HCT116 (cell line): Measurements from ENCODE around the gene MUSTN1. TPM values are rescaled to one million over a fixed set of nuclear protein-coding genes. Genes with fewer than 3 reads are reported as not detected.

Source experiments
- ATAC-seq: fragments of 200-7000 bp; cut with Tn5 transposase; 2 replicates; pipeline ENCODE4 v1.9.1; 2020; ENCODE audit warnings: mild to moderate bottlenecking, moderate library complexity
- BruUV-seq: library from RNA; stranded (reverse); fragments of 400-500 nt; replicated peaks from 2 replicates; lab custom pipeline; 2021; lab: Mats Ljungman, UMichigan
- CTCF ChIA-PET: fragments of 300-600 bp; sonication (Branson Sonifier 250); formaldehyde crosslinking; loops from one replicate; lab custom pipeline; 2021; ENCODE audit warnings: antibody characterized with exemption; lab: Charles Lee
- POLR2A ChIA-PET: fragments of 300-600, 350-600 bp; sonication (Branson Sonifier 250); formaldehyde crosslinking; loops from one replicate; lab custom pipeline; 2021; ENCODE audit warnings: antibody characterized with exemption; lab: Charles Lee
- RAD21 ChIA-PET, 2 experiments: fragments of 300-600 bp; sonication (Branson Sonifier 250); formaldehyde crosslinking; loops; one replicate each; lab custom pipeline; 2023; ENCODE audit warnings: low total read pairs in 2 of 2; ENCODE audit not compliant: uncharacterized antibody in 2 of 2, unreplicated experiment in 2 of 2, low non-redundant PET in 1 of 2; lab: Charles Lee
- DNase-seq: peaks from one replicate; pipeline ENCODE4 v3.0.0-alpha.2; 2010; ENCODE audit warnings: low read depth, low spot score
- H2AFZ ChIP-seq: fragments of 200-600 bp; shearing (Covaris generic), sonication (generic); 2 replicates; pipeline ENCODE4 v1.6.1; 2017; ENCODE audit warnings: low read depth, mixed run types, mixed read lengths, antibody characterized with exemption, low read length; ENCODE audit not compliant: poor library complexity, severe bottlenecking
- H3K27ac ChIP-seq: 2 replicates; pipeline ENCODE4 v1.5.1; 2012; ENCODE audit warnings: low read depth, low read length
- H3K27me3 ChIP-seq: fragments of 200-600 bp; sonication (generic); 2 replicates; pipeline ENCODE4 v1.6.1; 2016; ENCODE audit warnings: mixed run types, low read length, mixed read lengths; ENCODE audit not compliant: insufficient read depth
- H3K36me3 ChIP-seq, 2 experiments: fragments of 200-500 bp in 1 of 2; fragments of 200-600 bp in 1 of 2; sonication (Bioruptor generic) in 1 of 2; sonication (generic) in 1 of 2; 2 replicates each; pipeline versions ENCODE4 v1.5.1 to v1.6.1; 2014 to 2016; ENCODE audit warnings: low read length in 2 of 2, inconsistent platforms in 1 of 2, mixed read lengths in 1 of 2, mixed run types in 1 of 2; ENCODE audit not compliant: insufficient read depth in 2 of 2, control insufficient read depth in 1 of 2
- H3K4me1 ChIP-seq, 2 experiments: fragments of 200-600 bp in 1 of 2; sonication (generic) in 1 of 2; 2 replicates each; pipeline versions ENCODE4 v1.5.1 to v1.6.1; 2012 to 2017; ENCODE audit warnings: low read length in 2 of 2, inconsistent platforms in 1 of 2, mild to moderate bottlenecking in 1 of 2, mixed read lengths in 1 of 2, mixed run types in 1 of 2, moderate library complexity in 1 of 2; ENCODE audit not compliant: insufficient read depth in 2 of 2, control insufficient read depth in 1 of 2
- H3K4me2 ChIP-seq: fragments of 200-600 bp; sonication (generic); 2 replicates; pipeline ENCODE4 v1.6.1; 2017; ENCODE audit warnings: mixed run types, low read length, mixed read lengths
- H3K4me3 ChIP-seq, 2 experiments: fragments of 200-600 bp in 1 of 2; sonication (generic) in 1 of 2; replicated peaks in 1 of 2; 2 replicates each; pipeline ENCODE4 v1.5.1; 2011 to 2016; ENCODE audit warnings: low read length in 2 of 2, control low read depth in 1 of 2, low read depth in 1 of 2, mild to moderate bottlenecking in 1 of 2, mixed read lengths in 1 of 2, mixed run types in 1 of 2
- H3K79me2 ChIP-seq: fragments of 200-600 bp; sonication (generic); 2 replicates; pipeline ENCODE4 v1.6.1; 2017; ENCODE audit warnings: mild to moderate bottlenecking, mixed run types, low read length, moderate library complexity, mixed read lengths; ENCODE audit not compliant: insufficient read depth
- H3K9ac ChIP-seq: fragments of 200-600 bp; sonication (generic); 2 replicates; pipeline ENCODE4 v1.6.1; 2016; ENCODE audit warnings: low read length, mixed read lengths
- H3K9me2 ChIP-seq: fragments of 200-600 bp; sonication (generic), shearing (Covaris generic); 2 replicates; pipeline ENCODE4 v1.6.1; 2017; ENCODE audit warnings: mixed run types, mild to moderate bottlenecking, moderate library complexity; ENCODE audit not compliant: insufficient read depth
- H3K9me3 ChIP-seq, 2 experiments: fragments of 200-500 bp in 1 of 2; fragments of 200-600 bp in 1 of 2; sonication (Bioruptor generic) in 1 of 2; sonication (generic) in 1 of 2; 2 replicates each; pipeline ENCODE4 v1.6.1; 2014 to 2017; ENCODE audit warnings: low read length in 2 of 2, mixed read lengths in 2 of 2, inconsistent platforms in 1 of 2, low read depth in 1 of 2, mild to moderate bottlenecking in 1 of 2, mixed run types in 1 of 2, moderate library complexity in 1 of 2; ENCODE audit not compliant: control insufficient read depth in 1 of 2, insufficient read depth in 1 of 2
- H4K20me1 ChIP-seq: fragments of 200-600 bp; sonication (generic), shearing (Covaris generic); 2 replicates; pipeline ENCODE4 v1.6.1; 2017; ENCODE audit warnings: mixed run types, mild to moderate bottlenecking, moderate library complexity; ENCODE audit not compliant: insufficient read depth
- CBX3 ChIP-seq: IDR thresholded peaks from 2 replicates; pipeline ENCODE4 v1.6.1; 2012; ENCODE audit warnings: low read depth
- CEBPB ChIP-seq: IDR thresholded peaks from 2 replicates; pipeline ENCODE4 v1.6.1; 2012; ENCODE audit warnings: low read depth
- EGR1 ChIP-seq: IDR thresholded peaks from 2 replicates; pipeline ENCODE4 v1.6.1; 2012; ENCODE audit warnings: low read depth
- EZH2 ChIP-seq: fragments of 200-600 bp; sonication (generic); IDR thresholded peaks from 2 replicates; pipeline ENCODE4 v1.6.1; 2017; ENCODE audit warnings: antibody characterized with exemption, mixed run types
- EZH2phosphoT487 ChIP-seq: fragments of 200-600 bp; IDR thresholded peaks from 2 replicates; pipeline ENCODE4 v1.6.1; 2018; ENCODE audit warnings: antibody characterized with exemption, borderline replicate concordance
- FOSL1 ChIP-seq: IDR thresholded peaks from 2 replicates; pipeline ENCODE4 v1.6.1; 2012; ENCODE audit warnings: low read depth
- JUND ChIP-seq: IDR thresholded peaks from 2 replicates; pipeline ENCODE4 v1.6.1; 2012
- MAX ChIP-seq: IDR thresholded peaks from 2 replicates; pipeline ENCODE4 v1.6.1; 2012
- POLR2A ChIP-seq: IDR thresholded peaks from 2 replicates; pipeline ENCODE4 v1.7.0; 2011; ENCODE audit warnings: borderline replicate concordance; ENCODE audit not compliant: insufficient read depth, insufficient read length; ENCODE audit errors: extremely low read depth
- POLR2AphosphoS5 ChIP-seq: IDR thresholded peaks from 2 replicates; pipeline ENCODE4 v1.6.1; 2011; ENCODE audit warnings: mild to moderate bottlenecking, low read depth, low read length, moderate library complexity
- RAD21 ChIP-seq: IDR thresholded peaks from 2 replicates; pipeline ENCODE4 v1.6.1; 2012; ENCODE audit warnings: low read depth, mild to moderate bottlenecking
- REST ChIP-seq: IDR thresholded peaks from 2 replicates; pipeline ENCODE4 v1.6.1; 2012; ENCODE audit warnings: low read depth
- SIN3A ChIP-seq: IDR thresholded peaks from 2 replicates; pipeline ENCODE4 v1.6.1; 2012; ENCODE audit warnings: low read depth
- SP1 ChIP-seq: IDR thresholded peaks from 2 replicates; pipeline ENCODE4 v1.6.1; 2012; ENCODE audit warnings: low read depth
- ZFX ChIP-seq: fragments of 450-650 bp; IDR thresholded peaks from 2 replicates; pipeline ENCODE4 v1.6.1; 2017
- ZNF274 ChIP-seq: fragments of 200-500 bp; sonication (Bioruptor generic); IDR thresholded peaks from 2 replicates; pipeline ENCODE4 v1.6.1; 2014; ENCODE audit warnings: mild to moderate bottlenecking, low read depth, low read length, inconsistent platforms
- intact Hi-C: fragments of 100-400 bp; cut with micrococcal nuclease; formaldehyde crosslinking; loops from 2 replicates; pipeline ENCODE4 v1.10.0; 2022
- total RNA-seq: library from RNA; stranded (reverse); gene quantifications from one replicate; pipeline ENCODE4 v1.2.1, GENCODE V29; 2021; ENCODE audit not compliant: unreplicated experiment
- TF ChIP-seq, protein P1 (sequence below): IDR thresholded peaks from 2 replicates; pipeline ENCODE4 v1.6.1; 2012
- TF ChIP-seq, protein P2 (sequence below), 3 experiments: fragments of 200-600 bp in 1 of 3; sonication (generic) in 1 of 3; IDR thresholded peaks in 2 of 3; conservative IDR thresholded peaks in 1 of 3; 2 replicates each; pipeline ENCODE4 v1.5.1; 2012 to 2017; ENCODE audit warnings: low read depth in 2 of 3, low read length in 2 of 3, antibody characterized with exemption in 1 of 3, borderline replicate concordance in 1 of 3, control low read depth in 1 of 3, mild to moderate bottlenecking in 1 of 3, mixed read lengths in 1 of 3, mixed run types in 1 of 3, moderate library complexity in 1 of 3; ENCODE audit not compliant: insufficient read depth in 1 of 3
- TF ChIP-seq, protein P3 (sequence below): IDR thresholded peaks from 2 replicates; pipeline ENCODE4 v1.6.1; 2011; ENCODE audit warnings: mild to moderate bottlenecking, low read length, moderate library complexity; ENCODE audit not compliant: insufficient replicate concordance; ENCODE audit errors: extremely low read depth

MUSTN1 gene
- total RNA-seq, 1 experiment from 2014 or later: 0.44 TPM

GRCh38 chr3:52827866-52828376 lies 6.9 kb downstream of the MUSTN1 start:
- H3K79me2 ChIP-seq: no peaks in the 10 kb centered on the region
- ChIA-PET CTCF (no interaction called here), RAD21 (no interaction called here), POLR2A (no interaction called here)
- H2AFZ ChIP-seq: no peak overlapping the region
- H3K4me1 ChIP-seq: peaks cover 20 to 22% of the 10 kb centered on the region in 2 experiments
- no TSS peak for BruUV-seq
- no peak for ATAC-seq
- H3K4me3 ChIP-seq: no peak overlapping the region
- no peaks in the 10 kb centered on the region for H3K27me3 ChIP-seq
- H3K9me2 ChIP-seq: no peaks in the 10 kb centered on the region
- DNase-seq: no peak
- TF ChIP-seq EZH2phosphoT487: no peak
- no peak for TF ChIP-seq SIN3A
- TF ChIP-seq, protein P1, sequence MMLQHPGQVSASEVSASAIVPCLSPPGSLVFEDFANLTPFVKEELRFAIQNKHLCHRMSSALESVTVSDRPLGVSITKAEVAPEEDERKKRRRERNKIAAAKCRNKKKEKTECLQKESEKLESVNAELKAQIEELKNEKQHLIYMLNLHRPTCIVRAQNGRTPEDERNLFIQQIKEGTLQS: no peak
- no peak for TF ChIP-seq MAX
- TF ChIP-seq REST: no peak
- TF ChIP-seq, protein P2, sequence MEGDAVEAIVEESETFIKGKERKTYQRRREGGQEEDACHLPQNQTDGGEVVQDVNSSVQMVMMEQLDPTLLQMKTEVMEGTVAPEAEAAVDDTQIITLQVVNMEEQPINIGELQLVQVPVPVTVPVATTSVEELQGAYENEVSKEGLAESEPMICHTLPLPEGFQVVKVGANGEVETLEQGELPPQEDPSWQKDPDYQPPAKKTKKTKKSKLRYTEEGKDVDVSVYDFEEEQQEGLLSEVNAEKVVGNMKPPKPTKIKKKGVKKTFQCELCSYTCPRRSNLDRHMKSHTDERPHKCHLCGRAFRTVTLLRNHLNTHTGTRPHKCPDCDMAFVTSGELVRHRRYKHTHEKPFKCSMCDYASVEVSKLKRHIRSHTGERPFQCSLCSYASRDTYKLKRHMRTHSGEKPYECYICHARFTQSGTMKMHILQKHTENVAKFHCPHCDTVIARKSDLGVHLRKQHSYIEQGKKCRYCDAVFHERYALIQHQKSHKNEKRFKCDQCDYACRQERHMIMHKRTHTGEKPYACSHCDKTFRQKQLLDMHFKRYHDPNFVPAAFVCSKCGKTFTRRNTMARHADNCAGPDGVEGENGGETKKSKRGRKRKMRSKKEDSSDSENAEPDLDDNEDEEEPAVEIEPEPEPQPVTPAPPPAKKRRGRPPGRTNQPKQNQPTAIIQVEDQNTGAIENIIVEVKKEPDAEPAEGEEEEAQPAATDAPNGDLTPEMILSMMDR (IDR thresholded peaks at IDR 0.05 in 2 of 3, conservative IDR thresholded peaks at IDR 0.05 in 1 of 3; ENCODE audit: borderline replicate concordance in 1 of 3, insufficient read depth in 1 of 3, low read depth in 2 of 3, low read length in 2 of 3): no peak
- no peak for TF ChIP-seq CEBPB
- TF ChIP-seq ZFX: no peak
- no peak for TF ChIP-seq EGR1
- TF ChIP-seq, protein P3, sequence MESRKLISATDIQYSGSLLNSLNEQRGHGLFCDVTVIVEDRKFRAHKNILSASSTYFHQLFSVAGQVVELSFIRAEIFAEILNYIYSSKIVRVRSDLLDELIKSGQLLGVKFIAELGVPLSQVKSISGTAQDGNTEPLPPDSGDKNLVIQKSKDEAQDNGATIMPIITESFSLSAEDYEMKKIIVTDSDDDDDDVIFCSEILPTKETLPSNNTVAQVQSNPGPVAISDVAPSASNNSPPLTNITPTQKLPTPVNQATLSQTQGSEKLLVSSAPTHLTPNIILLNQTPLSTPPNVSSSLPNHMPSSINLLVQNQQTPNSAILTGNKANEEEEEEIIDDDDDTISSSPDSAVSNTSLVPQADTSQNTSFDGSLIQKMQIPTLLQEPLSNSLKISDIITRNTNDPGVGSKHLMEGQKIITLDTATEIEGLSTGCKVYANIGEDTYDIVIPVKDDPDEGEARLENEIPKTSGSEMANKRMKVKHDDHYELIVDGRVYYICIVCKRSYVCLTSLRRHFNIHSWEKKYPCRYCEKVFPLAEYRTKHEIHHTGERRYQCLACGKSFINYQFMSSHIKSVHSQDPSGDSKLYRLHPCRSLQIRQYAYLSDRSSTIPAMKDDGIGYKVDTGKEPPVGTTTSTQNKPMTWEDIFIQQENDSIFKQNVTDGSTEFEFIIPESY: no peak
- no peak for TF ChIP-seq CBX3
- TF ChIP-seq POLR2AphosphoS5: no peak
- no peak for TF ChIP-seq FOSL1
- TF ChIP-seq JUND: no peak
- no peak for TF ChIP-seq ZNF274
- TF ChIP-seq POLR2A: no peak
- TF ChIP-seq RAD21: no peak
- TF ChIP-seq SP1: no peak
- TF ChIP-seq EZH2: no peak
- intact Hi-C loops: no loop called here
- no peak overlapping the region for H3K4me2 ChIP-seq
- no peaks in the 10 kb centered on the region for H3K9me3 ChIP-seq
- H4K20me1 ChIP-seq: no peaks in the 10 kb centered on the region
- H3K9ac ChIP-seq: no peak overlapping the region
- no peak overlapping the region for H3K27ac ChIP-seq
- no peaks in the 10 kb centered on the region for H3K36me3 ChIP-seq
